Mononuclear cell (primary cell): ENCODE measurements around the gene ZFP69B. TPM values are rescaled to one million over a fixed set of nuclear protein-coding genes. Genes with fewer than 3 reads are reported as not detected.

Source experiments
- H3K27me3 ChIP-seq: 2 replicates; pipeline ENCODE4 v1.6.0; 2011; ENCODE audit warnings: low read length, control low read depth; ENCODE audit not compliant: insufficient read depth
- H3K4me1 ChIP-seq: 2 replicates; pipeline ENCODE4 v1.5.1; 2011; ENCODE audit warnings: mild to moderate bottlenecking, low read length, control low read depth; ENCODE audit not compliant: insufficient read depth
- H3K4me3 ChIP-seq: 2 replicates; pipeline ENCODE4 v1.5.1; 2011; ENCODE audit warnings: mild to moderate bottlenecking, low read length, moderate library complexity
- H3K9me3 ChIP-seq: 2 replicates; pipeline ENCODE4 v1.5.1; 2011; ENCODE audit warnings: low read depth, mild to moderate bottlenecking, control low read depth, low read length
- total RNA-seq: library from RNA; depleted of rRNA; stranded (reverse); fragments of >200 nt; gene quantifications from one replicate; pipeline ENCODE4 v1.2.3, GENCODE V29; 2012

ZFP69B gene
- 2.9 TPM for total RNA-seq

DNA sequence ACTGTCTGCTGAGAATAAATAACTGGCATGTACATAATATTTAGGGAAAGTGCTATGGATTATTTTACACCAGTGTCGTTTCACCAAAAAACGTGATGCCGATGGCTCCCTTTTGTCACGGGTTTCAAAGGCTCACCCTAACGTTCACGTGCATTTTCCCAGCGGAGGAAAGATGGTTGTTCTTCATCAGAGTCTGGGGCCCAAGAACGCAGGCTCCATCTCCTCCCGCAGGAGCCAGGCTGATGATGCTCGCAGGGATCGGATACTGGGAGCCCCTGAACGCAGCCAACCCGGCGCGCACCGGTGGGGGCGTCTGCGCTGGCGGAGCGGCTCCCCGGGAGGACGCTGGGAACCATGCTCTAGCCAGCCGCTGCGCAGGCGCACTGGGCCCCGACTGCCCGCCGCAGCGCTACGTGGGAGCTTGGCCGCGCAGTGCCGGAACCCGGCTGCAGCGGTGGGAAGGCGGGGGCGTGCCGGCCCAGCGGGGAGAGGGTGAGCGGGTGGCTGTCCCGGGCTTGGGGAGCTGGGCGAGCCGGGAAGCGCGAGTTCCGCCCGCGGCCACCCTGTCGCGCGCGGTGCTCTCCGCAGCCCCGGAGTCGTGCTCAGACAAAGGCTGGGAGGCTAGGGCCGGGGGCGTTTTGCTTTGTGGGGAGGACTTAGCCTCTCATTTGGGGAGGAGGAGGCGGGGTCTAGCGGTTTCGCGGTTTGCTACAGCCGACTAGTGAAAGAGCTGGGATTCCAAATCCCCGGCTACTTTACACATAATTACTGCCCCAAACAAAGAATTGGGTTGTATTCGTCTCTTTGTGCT lies at the start of gene ZFP69B:
Gene ZFP69B, plus strand, starts transcription at position 793 of the 811 bp plus-strand sequence. CDS start 486 bp downstream, outside the sequence.
- H3K4me3 ChIP-seq: peak within 1 kb of the TSS; percentile 56

GRCh38 chr1:40401473-40402201 lies 48.6 kb upstream of the ZFP69B start:
- Histone ChIP-seq H3K4me3 (no peak overlapping the region), H3K27me3 (no peaks in the 10 kb centered on the region), H3K4me1 (peaks cover 80% of the 10 kb centered on the region), H3K9me3 (no peaks in the 10 kb centered on the region)

More for the DNA sequence above, at the start of gene ZFP69B:
- peaks cover 14% of the 10 kb centered on the region for H3K4me1 ChIP-seq
- peaks cover 15% of the 10 kb centered on the region for H3K9me3 ChIP-seq
- no peaks in the 10 kb centered on the region for H3K27me3 ChIP-seq

DNA sequence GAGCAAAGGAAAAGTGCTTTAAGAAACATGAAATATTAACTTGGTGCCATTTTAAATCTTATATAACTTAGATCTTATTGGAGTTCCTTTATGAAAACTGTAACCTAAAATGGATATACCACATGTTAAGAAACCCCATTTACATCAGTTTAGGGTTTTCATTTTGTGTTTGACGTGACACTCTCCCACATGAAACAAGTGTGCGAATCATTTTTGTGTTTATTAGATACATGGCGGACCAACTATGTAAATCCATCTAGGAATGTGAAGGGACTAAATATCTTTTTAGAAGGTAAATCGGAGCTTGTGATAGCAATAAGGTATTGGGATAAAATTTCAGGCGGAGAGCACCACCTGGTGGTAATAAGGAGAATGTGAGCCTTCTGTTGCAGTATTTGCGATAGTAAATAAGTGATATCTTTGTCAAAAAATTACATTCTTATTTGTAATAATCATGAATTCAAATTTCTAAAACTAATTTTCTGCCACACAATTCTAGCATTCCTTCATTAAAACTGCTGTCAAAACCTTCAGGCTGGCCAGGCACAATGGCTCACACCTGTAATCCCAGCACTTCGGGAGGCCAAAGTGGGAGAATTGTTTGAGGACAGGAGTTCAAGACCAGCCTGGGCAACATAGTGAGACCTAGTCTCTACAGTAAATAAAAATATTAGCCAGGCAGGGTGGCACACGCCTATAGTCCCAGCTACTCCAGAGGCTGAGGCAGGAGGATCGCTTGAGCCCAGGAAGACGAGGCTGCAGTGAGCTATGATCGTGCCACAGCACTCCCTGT lies 45.4 kb upstream of the ZFP69B start:
- H3K4me1 ChIP-seq: peaks cover 48% of the 10 kb centered on the region

DNA sequence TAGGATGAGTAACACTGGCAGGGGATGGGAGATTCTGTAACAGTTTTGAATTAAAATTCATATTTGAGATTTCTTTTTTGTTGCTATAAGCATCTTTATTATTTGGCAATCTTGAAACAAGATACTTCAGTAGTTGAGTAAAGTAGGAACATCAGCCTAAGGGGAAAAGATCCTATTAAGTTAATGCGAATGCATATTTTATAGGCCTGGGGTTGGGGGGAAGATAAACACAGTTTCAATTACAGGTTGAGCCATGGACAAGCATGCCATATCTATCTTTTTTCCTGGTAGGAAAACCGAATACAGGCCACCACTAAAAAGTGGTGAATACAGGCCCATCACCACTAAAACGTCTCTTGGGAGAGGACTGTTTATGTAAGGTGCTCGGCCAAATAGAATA lies 44.5 kb upstream of the ZFP69B start:
- H3K9me3 ChIP-seq: no peaks in the 10 kb centered on the region
- H3K4me1 ChIP-seq: peaks cover 39% of the 10 kb centered on the region

More for the DNA sequence above, 45.4 kb upstream of the ZFP69B start:
- H3K27me3 ChIP-seq: no peaks in the 10 kb centered on the region
- no peak overlapping the region for H3K4me3 ChIP-seq
- no peaks in the 10 kb centered on the region for H3K9me3 ChIP-seq

DNA sequence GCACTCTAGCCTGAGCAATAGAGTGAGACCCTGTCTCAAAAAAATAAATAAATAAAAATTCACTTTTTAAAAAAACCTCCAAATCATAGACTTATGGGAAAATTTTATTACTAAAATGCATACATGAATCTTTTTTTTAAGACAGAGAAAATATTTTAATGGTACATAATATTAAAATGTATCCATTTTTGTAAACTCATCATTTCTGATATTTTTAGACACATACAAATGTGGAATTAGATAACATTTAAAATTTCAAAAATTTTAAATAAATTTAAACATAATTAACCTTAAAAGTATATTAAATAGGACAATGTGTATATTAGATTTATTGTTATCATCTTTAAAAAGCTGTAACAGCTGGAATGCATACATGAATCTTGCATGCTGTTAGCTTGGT lies 42.8 kb upstream of the ZFP69B start:
- no peaks in the 10 kb centered on the region for H3K27me3 ChIP-seq
- no peaks in the 10 kb centered on the region for H3K9me3 ChIP-seq
- H3K4me3 ChIP-seq: no peak overlapping the region
- peaks cover 25% of the 10 kb centered on the region for H3K4me1 ChIP-seq

More for the DNA sequence above, 44.5 kb upstream of the ZFP69B start:
- Histone ChIP-seq H3K27me3 (no peaks in the 10 kb centered on the region), H3K4me3 (no peak overlapping the region)

DNA sequence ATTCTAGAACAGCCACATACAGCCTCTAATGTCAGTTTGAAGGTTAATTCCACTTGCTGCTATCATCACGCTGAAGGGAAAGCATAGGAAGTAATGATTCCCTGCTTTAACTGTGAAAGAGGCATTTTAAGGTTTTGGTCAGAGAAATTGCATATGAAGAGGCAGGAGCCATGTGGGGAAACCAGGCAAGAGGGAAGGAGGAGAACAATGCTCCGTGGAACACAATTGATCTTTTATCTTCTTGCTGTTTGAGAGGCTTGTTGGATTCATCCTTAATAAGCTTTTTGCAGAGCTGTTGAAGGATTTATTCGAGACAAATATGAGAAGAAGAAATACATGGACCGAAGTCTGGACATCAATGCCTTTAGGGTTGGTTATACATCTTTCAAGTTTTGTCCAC lies 40.8 kb upstream of the ZFP69B start:
- Histone ChIP-seq H3K4me1 (peaks cover 8% of the 10 kb centered on the region), H3K4me3 (no peak overlapping the region), H3K9me3 (no peaks in the 10 kb centered on the region), H3K27me3 (no peaks in the 10 kb centered on the region)

GRCh38 chr1:40411294-40411693 lies 39.0 kb upstream of the ZFP69B start:
- Histone ChIP-seq H3K4me3 (no peak overlapping the region), H3K9me3 (no peaks in the 10 kb centered on the region), H3K27me3 (no peaks in the 10 kb centered on the region), H3K4me1 (peaks cover 8% of the 10 kb centered on the region)

DNA sequence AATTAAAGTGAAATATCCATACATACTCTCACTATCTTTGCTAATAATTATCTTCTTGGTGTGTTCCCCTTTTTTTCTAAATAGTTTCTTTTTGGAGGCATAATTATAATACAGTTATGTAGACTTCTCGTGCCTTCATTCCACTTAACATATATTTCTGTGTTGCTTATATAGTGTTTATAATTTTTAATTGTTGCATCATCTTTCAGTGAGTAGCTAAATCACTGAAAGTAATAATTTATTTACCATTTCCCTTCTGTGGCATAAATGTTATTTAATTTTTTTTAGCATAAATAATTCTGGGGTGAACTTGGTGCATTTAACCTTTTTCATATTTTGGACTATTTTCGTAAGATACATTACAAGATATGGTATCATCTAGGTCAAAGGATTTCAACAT lies 38.4 kb upstream of the ZFP69B start:
- Histone ChIP-seq H3K9me3 (no peaks in the 10 kb centered on the region), H3K4me1 (peaks cover 8% of the 10 kb centered on the region), H3K27me3 (no peaks in the 10 kb centered on the region), H3K4me3 (no peak overlapping the region)

GRCh38 chr1:40413527-40414252 lies 36.6 kb upstream of the ZFP69B start:
- H3K27me3 ChIP-seq: no peaks in the 10 kb centered on the region
- no peaks in the 10 kb centered on the region for H3K9me3 ChIP-seq
- H3K4me3 ChIP-seq: no peak overlapping the region
- H3K4me1 ChIP-seq: peaks cover 8% of the 10 kb centered on the region

GRCh38 chr1:40414331-40414730 lies 35.9 kb upstream of the ZFP69B start:
- peaks cover 8% of the 10 kb centered on the region for H3K4me1 ChIP-seq
- H3K9me3 ChIP-seq: no peaks in the 10 kb centered on the region
- H3K4me3 ChIP-seq: no peak overlapping the region
- H3K27me3 ChIP-seq: no peaks in the 10 kb centered on the region

DNA sequence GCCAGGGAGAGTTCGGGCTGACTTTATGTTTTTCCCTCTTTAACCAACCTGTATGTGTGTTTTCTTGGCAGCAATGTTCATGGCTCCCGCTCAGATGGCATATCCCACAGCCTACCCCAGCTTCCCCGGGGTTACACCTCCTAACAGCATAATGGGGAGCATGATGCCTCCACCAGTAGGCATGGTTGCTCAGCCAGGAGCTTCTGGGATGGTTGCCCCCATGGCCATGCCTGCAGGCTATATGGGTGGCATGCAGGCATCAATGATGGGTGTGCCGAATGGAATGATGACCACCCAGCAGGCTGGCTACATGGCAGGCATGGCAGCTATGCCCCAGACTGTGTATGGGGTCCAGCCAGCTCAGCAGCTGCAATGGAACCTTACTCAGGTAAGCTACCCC lies 33.6 kb upstream of the ZFP69B start:
- Histone ChIP-seq H3K9me3 (no peaks in the 10 kb centered on the region), H3K4me3 (no peak overlapping the region), H3K4me1 (peaks cover 18% of the 10 kb centered on the region), H3K27me3 (no peaks in the 10 kb centered on the region)

- H3K4me3 ChIP-seq: no peak overlapping the region
- no peaks in the 10 kb centered on the region for H3K27me3 ChIP-seq
- H3K9me3 ChIP-seq: no peaks in the 10 kb centered on the region
- H3K4me1 ChIP-seq: peaks cover 47% of the 10 kb centered on the region
These were observed 28.6 kb upstream of the ZFP69B start for GRCh38 chr1:40421431-40422384.

GRCh38 chr1:40422630-40423263 lies 27.5 kb upstream of the ZFP69B start:
- H3K27me3 ChIP-seq: no peaks in the 10 kb centered on the region
- no peaks in the 10 kb centered on the region for H3K9me3 ChIP-seq
- H3K4me3 ChIP-seq: no peak overlapping the region
- peaks cover 47% of the 10 kb centered on the region for H3K4me1 ChIP-seq
